Measurements from ENCODE around the gene GLOD5. TPM values are rescaled to one million over a fixed set of nuclear protein-coding genes. Genes with fewer than 3 reads are reported as not detected.

The GLOD5 gene
- total RNA-seq, 2 experiments from 2014 or later: not detected

DNA sequence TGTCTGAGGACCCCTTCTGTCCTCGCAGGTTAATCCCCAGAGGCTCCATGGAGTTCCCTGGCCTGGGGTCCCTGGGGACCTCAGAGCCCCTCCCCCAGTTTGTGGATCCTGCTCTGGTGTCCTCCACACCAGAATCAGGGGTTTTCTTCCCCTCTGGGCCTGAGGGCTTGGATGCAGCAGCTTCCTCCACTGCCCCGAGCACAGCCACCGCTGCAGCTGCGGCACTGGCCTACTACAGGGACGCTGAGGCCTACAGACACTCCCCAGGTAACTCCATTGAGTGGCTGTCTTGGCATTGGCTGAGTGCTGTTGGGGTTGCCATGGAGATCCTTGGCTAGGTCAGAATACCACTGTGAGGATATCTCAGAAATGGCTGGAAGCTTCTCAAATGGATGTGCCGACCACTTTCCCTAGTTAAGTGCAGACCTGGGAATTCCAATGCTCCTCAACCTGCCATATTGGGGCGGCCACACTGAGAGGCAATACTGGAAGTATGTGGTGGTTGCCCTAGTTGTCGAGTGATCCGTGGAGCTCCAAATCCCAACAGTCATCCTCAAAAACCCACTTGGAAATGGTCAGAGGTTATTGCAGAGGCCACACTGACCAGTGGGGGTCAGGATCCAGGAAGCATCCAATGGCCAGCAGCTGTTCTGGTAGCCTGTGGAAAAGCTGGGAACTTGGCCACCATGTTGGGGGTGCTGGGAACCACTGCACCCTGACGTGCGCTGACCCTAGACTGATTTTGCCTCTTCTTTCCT lies 29.7 kb downstream of the GLOD5 start:
- H3K9me3 Mint-ChIP-seq: no peaks in the 10 kb centered on the region
- Histone ChIP-seq H3K4me1 (ENCODE audit: insufficient read depth, low read length) (peaks cover 4% of the 10 kb centered on the region), H3K9me3 (ENCODE audit: control insufficient read depth in 1 of 2, insufficient read depth in 1 of 2, low read length in 2 of 2) (no peaks in the 10 kb centered on the region), H3K27ac (ENCODE audit: low read depth in 1 of 2, low read length in 2 of 2) (no peak overlapping the region), H3K4me3 (ENCODE audit: low read length) (no peak overlapping the region), H3K36me3 (ENCODE audit: insufficient read depth, low read length) (no peaks in the 10 kb centered on the region), H3K27me3 (ENCODE audit: control insufficient read depth in 1 of 2, insufficient read depth in 2 of 2, low read length in 2 of 2) (no peaks in the 10 kb centered on the region)
- DNase-seq: no peak
- H3K36me3 Mint-ChIP-seq (ENCODE audit: low read depth): no peaks in the 10 kb centered on the region
- POLR2A ChIA-PET: no interaction called here
- ATAC-seq (ENCODE audit: poor library complexity): no peak
- H3K4me3 Mint-ChIP-seq: no peak overlapping the region
- H3K27me3 Mint-ChIP-seq: no peaks in the 10 kb centered on the region
- no peak overlapping the region for H3K27ac Mint-ChIP-seq
- H3K4me1 Mint-ChIP-seq (ENCODE audit: low read depth): no peaks in the 10 kb centered on the region
- CTCF ChIA-PET: no interaction called here
- intact Hi-C loops (cut with DNase I, micrococcal nuclease): loop anchor here in 1 of 2 experiments (5.0 kb wide), 1 partner anchor 39 kb away; no protein-coding TSS in a partner anchor
- TF ChIP-seq, protein P1, sequence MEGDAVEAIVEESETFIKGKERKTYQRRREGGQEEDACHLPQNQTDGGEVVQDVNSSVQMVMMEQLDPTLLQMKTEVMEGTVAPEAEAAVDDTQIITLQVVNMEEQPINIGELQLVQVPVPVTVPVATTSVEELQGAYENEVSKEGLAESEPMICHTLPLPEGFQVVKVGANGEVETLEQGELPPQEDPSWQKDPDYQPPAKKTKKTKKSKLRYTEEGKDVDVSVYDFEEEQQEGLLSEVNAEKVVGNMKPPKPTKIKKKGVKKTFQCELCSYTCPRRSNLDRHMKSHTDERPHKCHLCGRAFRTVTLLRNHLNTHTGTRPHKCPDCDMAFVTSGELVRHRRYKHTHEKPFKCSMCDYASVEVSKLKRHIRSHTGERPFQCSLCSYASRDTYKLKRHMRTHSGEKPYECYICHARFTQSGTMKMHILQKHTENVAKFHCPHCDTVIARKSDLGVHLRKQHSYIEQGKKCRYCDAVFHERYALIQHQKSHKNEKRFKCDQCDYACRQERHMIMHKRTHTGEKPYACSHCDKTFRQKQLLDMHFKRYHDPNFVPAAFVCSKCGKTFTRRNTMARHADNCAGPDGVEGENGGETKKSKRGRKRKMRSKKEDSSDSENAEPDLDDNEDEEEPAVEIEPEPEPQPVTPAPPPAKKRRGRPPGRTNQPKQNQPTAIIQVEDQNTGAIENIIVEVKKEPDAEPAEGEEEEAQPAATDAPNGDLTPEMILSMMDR (IDR thresholded peaks at IDR 0.05): no peak

DNA sequence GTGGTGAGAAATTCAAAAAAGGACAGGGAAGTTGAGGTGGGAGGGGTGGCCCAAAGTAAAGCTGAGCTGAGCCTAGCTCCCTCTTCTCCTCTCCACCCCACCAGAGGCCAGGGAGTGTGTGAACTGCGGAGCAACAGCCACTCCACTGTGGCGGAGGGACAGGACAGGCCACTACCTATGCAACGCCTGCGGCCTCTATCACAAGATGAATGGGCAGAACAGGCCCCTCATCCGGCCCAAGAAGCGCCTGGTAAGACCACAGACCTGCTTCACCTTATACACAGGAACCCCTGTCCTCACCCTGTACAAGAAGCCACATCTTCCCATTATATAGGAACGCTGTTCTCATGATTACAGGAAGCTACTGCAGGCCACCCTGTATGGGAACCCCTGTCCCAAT lies 30.7 kb downstream of the GLOD5 start:
- CTCF ChIA-PET: no interaction called here
- no peaks in the 10 kb centered on the region for H3K27me3 ChIP-seq (ENCODE audit: control insufficient read depth in 1 of 2, insufficient read depth in 2 of 2, low read length in 2 of 2)
- Mint-ChIP-seq H3K9me3 (no peaks in the 10 kb centered on the region), H3K27me3 (no peaks in the 10 kb centered on the region), H3K4me3 (no peak overlapping the region), H3K4me1 (ENCODE audit: low read depth) (no peaks in the 10 kb centered on the region), H3K36me3 (ENCODE audit: low read depth) (no peaks in the 10 kb centered on the region), H3K27ac (no peak overlapping the region)
- H3K36me3 ChIP-seq (ENCODE audit: insufficient read depth, low read length): no peaks in the 10 kb centered on the region
- H3K4me3 ChIP-seq (ENCODE audit: low read length): no peak overlapping the region
- TF ChIP-seq, protein P1 (IDR thresholded peaks at IDR 0.05): no peak
- POLR2A ChIA-PET: no interaction called here
- H3K27ac ChIP-seq (ENCODE audit: low read depth in 1 of 2, low read length in 2 of 2): no peak overlapping the region
- DNase-seq: no peak
- H3K9me3 ChIP-seq (ENCODE audit: control insufficient read depth in 1 of 2, insufficient read depth in 1 of 2, low read length in 2 of 2): no peaks in the 10 kb centered on the region
- no peak for ATAC-seq (ENCODE audit: poor library complexity)
- intact Hi-C loops (cut with DNase I, micrococcal nuclease): loop anchor here in 1 of 2 experiments (5.0 kb wide), 1 partner anchor 40 kb away; no protein-coding TSS in a partner anchor
- H3K4me1 ChIP-seq (ENCODE audit: insufficient read depth, low read length): peaks cover 4% of the 10 kb centered on the region

DNA sequence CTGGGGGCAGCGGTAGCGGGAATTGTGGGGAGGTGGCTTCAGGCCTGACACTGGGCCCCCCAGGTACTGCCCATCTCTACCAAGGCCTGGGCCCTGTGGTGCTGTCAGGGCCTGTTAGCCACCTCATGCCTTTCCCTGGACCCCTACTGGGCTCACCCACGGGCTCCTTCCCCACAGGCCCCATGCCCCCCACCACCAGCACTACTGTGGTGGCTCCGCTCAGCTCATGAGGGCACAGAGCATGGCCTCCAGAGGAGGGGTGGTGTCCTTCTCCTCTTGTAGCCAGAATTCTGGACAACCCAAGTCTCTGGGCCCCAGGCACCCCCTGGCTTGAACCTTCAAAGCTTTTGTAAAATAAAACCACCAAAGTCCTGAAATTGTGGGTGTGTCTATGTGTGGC lies 32.4 kb downstream of the GLOD5 start:
- Histone ChIP-seq H3K4me3 (ENCODE audit: low read length) (no peak overlapping the region), H3K4me1 (ENCODE audit: insufficient read depth, low read length) (peaks cover 4% of the 10 kb centered on the region), H3K36me3 (ENCODE audit: insufficient read depth, low read length) (no peaks in the 10 kb centered on the region), H3K27me3 (ENCODE audit: control insufficient read depth in 1 of 2, insufficient read depth in 2 of 2, low read length in 2 of 2) (no peaks in the 10 kb centered on the region), H3K27ac (ENCODE audit: low read depth in 1 of 2, low read length in 2 of 2) (no peak overlapping the region), H3K9me3 (ENCODE audit: control insufficient read depth in 1 of 2, insufficient read depth in 1 of 2, low read length in 2 of 2) (no peaks in the 10 kb centered on the region)
- no peak overlapping the region for H3K4me3 Mint-ChIP-seq
- H3K9me3 Mint-ChIP-seq: no peaks in the 10 kb centered on the region
- ChIA-PET POLR2A (no interaction called here), CTCF (no interaction called here)
- no peak for ATAC-seq (ENCODE audit: poor library complexity)
- DNase-seq: no peak
- TF ChIP-seq, protein P1 (IDR thresholded peaks at IDR 0.05): no peak
- H3K27ac Mint-ChIP-seq: no peak overlapping the region
- no peaks in the 10 kb centered on the region for H3K27me3 Mint-ChIP-seq
- intact Hi-C loops (cut with DNase I, micrococcal nuclease): loop anchor here in 1 of 2 experiments (5.0 kb wide), 1 partner anchor 42 kb away; no protein-coding TSS in a partner anchor
- H3K4me1 Mint-ChIP-seq (ENCODE audit: low read depth): no peaks in the 10 kb centered on the region
- H3K36me3 Mint-ChIP-seq (ENCODE audit: low read depth): no peaks in the 10 kb centered on the region

Measured in CD4-positive, alpha-beta T cell (primary cell).